Astrocyte (in vitro differentiated cells and primary cell): Measurements from ENCODE around the gene DHRS12. TPM values are rescaled to one million over a fixed set of nuclear protein-coding genes. Genes with fewer than 3 reads are reported as not detected.

Source experiments
- DNase-seq: peaks from one replicate; pipeline ENCODE4 v3.0.0-alpha.2; 2010; ENCODE audit warnings: low read depth
- FAIRE-seq: peaks from 2 replicates; lab custom pipeline; 2011; peaks lifted over from hg19 to GRCh38; lab: Jason Lieb, UNC
- H2AFZ ChIP-seq: 2 replicates; pipeline ENCODE4 v1.6.0; 2012; ENCODE audit warnings: low read depth, low read length, inconsistent platforms
- H3K27ac ChIP-seq: 2 replicates; pipeline ENCODE4 v1.5.1; 2011; ENCODE audit warnings: low read depth, low read length, inconsistent platforms
- H3K27me3 ChIP-seq: 2 replicates; pipeline ENCODE4 v1.6.0; 2011; ENCODE audit warnings: low read length, inconsistent platforms; ENCODE audit not compliant: insufficient read depth
- H3K36me3 ChIP-seq: 2 replicates; pipeline ENCODE4 v1.5.1; 2011; ENCODE audit warnings: low read length, inconsistent platforms; ENCODE audit not compliant: insufficient read depth
- H3K4me1 ChIP-seq: 2 replicates; pipeline ENCODE4 v1.5.1; 2011; ENCODE audit warnings: low read length, inconsistent platforms; ENCODE audit not compliant: insufficient read depth
- H3K4me2 ChIP-seq: 2 replicates; pipeline ENCODE4 v1.6.0; 2012; ENCODE audit warnings: low read length, inconsistent platforms
- H3K4me3 ChIP-seq: 2 replicates; pipeline ENCODE4 v1.5.1; 2011; ENCODE audit warnings: low read depth, mild to moderate bottlenecking, low read length, inconsistent platforms; ENCODE audit not compliant: insufficient read depth
- H3K79me2 ChIP-seq: 2 replicates; pipeline ENCODE4 v1.6.0; 2012; ENCODE audit warnings: mild to moderate bottlenecking, low read length, inconsistent platforms; ENCODE audit not compliant: insufficient read depth
- H3K9ac ChIP-seq: 2 replicates; pipeline ENCODE4 v1.6.0; 2012; ENCODE audit warnings: mild to moderate bottlenecking, low read length, inconsistent platforms
- H3K9me3 ChIP-seq: 2 replicates; pipeline ENCODE4 v1.5.1; 2012; ENCODE audit warnings: low read depth, mild to moderate bottlenecking, low read length, inconsistent platforms; ENCODE audit not compliant: insufficient read depth
- H4K20me1 ChIP-seq: 2 replicates; pipeline ENCODE4 v1.6.0; 2012; ENCODE audit warnings: low read length, inconsistent platforms; ENCODE audit not compliant: insufficient read depth
- H3K27ac Mint-ChIP-seq: one replicate; pipeline ENCODE4 v1.8.0; 2021; ENCODE audit warnings: mild to moderate bottlenecking, mixed read lengths; ENCODE audit not compliant: unreplicated experiment
- H3K27me3 Mint-ChIP-seq: one replicate; pipeline ENCODE4 v1.8.0; 2021; ENCODE audit warnings: low read depth, mixed read lengths; ENCODE audit not compliant: unreplicated experiment
- H3K36me3 Mint-ChIP-seq: one replicate; pipeline ENCODE4 v1.8.0; 2021; ENCODE audit warnings: low read depth, mixed read lengths; ENCODE audit not compliant: unreplicated experiment
- H3K4me1 Mint-ChIP-seq: one replicate; pipeline ENCODE4 v1.8.0; 2021; ENCODE audit warnings: low read depth, mixed read lengths; ENCODE audit not compliant: unreplicated experiment
- H3K4me3 Mint-ChIP-seq: one replicate; pipeline ENCODE4 v1.8.0; 2021; ENCODE audit warnings: mild to moderate bottlenecking, moderate library complexity, mixed read lengths; ENCODE audit not compliant: unreplicated experiment
- H3K9me3 Mint-ChIP-seq: one replicate; pipeline ENCODE4 v1.8.0; 2021; ENCODE audit warnings: mild to moderate bottlenecking, mixed read lengths; ENCODE audit not compliant: unreplicated experiment
- EZH2 ChIP-seq: IDR thresholded peaks from 2 replicates; pipeline ENCODE4 v1.6.1; 2012; ENCODE audit warnings: mild to moderate bottlenecking, low read length, inconsistent platforms; ENCODE audit not compliant: insufficient read depth
- total RNA-seq: library from RNA; stranded (reverse); gene quantifications from 2 replicates; pipeline ENCODE4 v1.2.1, GENCODE V29; 2021
- TF ChIP-seq, protein P1 (sequence below): IDR thresholded peaks from 2 replicates; pipeline ENCODE4 v1.5.1; 2011; ENCODE audit warnings: low read depth, mild to moderate bottlenecking, inconsistent platforms, low read length, moderate library complexity; ENCODE audit not compliant: insufficient read depth

DHRS12 gene
- total RNA-seq, 1 donor from 2014 or later: 4.9 TPM

DNA sequence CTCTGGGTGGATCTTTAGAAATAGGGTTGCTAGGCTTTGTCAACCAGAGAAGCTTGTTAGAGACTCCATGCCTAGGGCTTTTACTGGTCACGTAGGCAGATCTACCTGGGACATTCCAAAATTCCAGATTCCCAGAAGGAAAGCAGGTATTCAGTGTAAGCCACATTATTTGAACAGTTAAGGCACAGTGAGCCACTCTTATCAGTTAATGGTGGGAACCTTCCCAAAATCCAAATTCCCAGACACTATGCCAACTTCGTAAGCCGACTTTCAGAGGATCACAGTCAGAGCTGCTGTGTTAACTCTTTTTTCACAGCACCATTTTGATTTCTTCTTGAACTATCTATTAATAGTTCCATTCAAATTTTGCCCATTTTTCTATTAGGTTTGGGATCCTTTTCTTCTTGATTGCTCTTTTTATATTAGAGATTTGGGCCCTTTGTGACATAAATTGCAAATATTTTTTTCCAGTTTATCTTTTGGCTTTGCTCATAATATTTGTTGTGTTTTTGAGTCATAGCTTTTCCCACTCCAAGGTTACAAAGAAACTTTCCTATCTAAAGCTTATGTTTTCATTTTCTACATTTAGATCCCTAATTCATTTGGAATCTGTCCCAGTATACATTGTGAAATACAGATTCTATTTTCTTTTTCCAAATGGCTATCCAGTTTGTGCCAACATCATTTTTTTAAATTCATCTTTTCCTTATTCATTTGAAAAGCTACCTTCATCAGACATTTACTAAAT, 77.3 kb downstream of the DHRS12 start:
- Histone ChIP-seq H3K27ac (peak overlapping the region; percentile 60), H3K4me1 (peaks cover 41% of the 10 kb centered on the region), H3K9ac (peak overlapping the region; percentile 33), H3K79me2 (peaks cover 1% of the 10 kb centered on the region), H3K4me2 (peak overlapping the region; percentile 48), H3K36me3 (peaks cover 7% of the 10 kb centered on the region), H2AFZ (no peak overlapping the region), H3K9me3 (no peaks in the 10 kb centered on the region), H3K27me3 (no peaks in the 10 kb centered on the region), H3K4me3 (no peak overlapping the region), H4K20me1 (no peaks in the 10 kb centered on the region)
- Mint-ChIP-seq H3K27ac (no peak overlapping the region), H3K4me3 (no peak overlapping the region), H3K9me3 (no peaks in the 10 kb centered on the region), H3K36me3 (peaks cover 7% of the 10 kb centered on the region), H3K4me1 (peaks cover 2% of the 10 kb centered on the region), H3K27me3 (no peaks in the 10 kb centered on the region)
- TF ChIP-seq, protein P1, sequence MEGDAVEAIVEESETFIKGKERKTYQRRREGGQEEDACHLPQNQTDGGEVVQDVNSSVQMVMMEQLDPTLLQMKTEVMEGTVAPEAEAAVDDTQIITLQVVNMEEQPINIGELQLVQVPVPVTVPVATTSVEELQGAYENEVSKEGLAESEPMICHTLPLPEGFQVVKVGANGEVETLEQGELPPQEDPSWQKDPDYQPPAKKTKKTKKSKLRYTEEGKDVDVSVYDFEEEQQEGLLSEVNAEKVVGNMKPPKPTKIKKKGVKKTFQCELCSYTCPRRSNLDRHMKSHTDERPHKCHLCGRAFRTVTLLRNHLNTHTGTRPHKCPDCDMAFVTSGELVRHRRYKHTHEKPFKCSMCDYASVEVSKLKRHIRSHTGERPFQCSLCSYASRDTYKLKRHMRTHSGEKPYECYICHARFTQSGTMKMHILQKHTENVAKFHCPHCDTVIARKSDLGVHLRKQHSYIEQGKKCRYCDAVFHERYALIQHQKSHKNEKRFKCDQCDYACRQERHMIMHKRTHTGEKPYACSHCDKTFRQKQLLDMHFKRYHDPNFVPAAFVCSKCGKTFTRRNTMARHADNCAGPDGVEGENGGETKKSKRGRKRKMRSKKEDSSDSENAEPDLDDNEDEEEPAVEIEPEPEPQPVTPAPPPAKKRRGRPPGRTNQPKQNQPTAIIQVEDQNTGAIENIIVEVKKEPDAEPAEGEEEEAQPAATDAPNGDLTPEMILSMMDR: no peak
- no peak for TF ChIP-seq EZH2
- FAIRE-seq: no peak
- DNase-seq: peak; percentile 65

DNA sequence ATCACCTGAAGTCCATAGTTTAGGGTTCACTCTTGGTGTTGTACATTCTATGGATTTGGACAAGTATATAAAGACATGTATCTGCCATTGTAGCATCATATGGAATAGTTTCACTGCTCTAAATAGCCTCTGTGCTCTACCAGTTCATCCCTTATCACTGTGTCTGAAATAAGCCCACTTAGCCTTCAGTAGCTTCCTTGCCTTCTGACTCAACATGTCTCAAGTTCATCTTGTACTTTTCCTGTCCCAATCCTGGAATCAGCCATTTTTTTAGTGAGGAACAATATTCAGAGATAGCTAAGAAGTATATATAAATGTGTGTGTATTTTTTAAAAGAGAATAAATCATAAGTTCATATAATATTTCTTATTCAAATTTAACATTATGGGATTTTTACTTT, 79.2 kb downstream of the DHRS12 start:
- Mint-ChIP-seq H3K4me3 (no peak overlapping the region), H3K36me3 (peaks cover 7% of the 10 kb centered on the region), H3K9me3 (no peaks in the 10 kb centered on the region), H3K27me3 (no peaks in the 10 kb centered on the region), H3K4me1 (no peaks in the 10 kb centered on the region), H3K27ac (no peak overlapping the region)
- Histone ChIP-seq H4K20me1 (no peaks in the 10 kb centered on the region), H3K79me2 (no peaks in the 10 kb centered on the region), H3K4me1 (peaks cover 25% of the 10 kb centered on the region), H3K36me3 (peaks cover 9% of the 10 kb centered on the region), H2AFZ (no peak overlapping the region), H3K9me3 (no peaks in the 10 kb centered on the region), H3K4me3 (no peak overlapping the region), H3K27ac (no peak overlapping the region), H3K4me2 (no peak overlapping the region), H3K27me3 (no peaks in the 10 kb centered on the region), H3K9ac (no peak overlapping the region)
- TF ChIP-seq, protein P1: no peak
- no peak for TF ChIP-seq EZH2
- peak; percentile 17 for FAIRE-seq
- DNase-seq: no peak

DNA sequence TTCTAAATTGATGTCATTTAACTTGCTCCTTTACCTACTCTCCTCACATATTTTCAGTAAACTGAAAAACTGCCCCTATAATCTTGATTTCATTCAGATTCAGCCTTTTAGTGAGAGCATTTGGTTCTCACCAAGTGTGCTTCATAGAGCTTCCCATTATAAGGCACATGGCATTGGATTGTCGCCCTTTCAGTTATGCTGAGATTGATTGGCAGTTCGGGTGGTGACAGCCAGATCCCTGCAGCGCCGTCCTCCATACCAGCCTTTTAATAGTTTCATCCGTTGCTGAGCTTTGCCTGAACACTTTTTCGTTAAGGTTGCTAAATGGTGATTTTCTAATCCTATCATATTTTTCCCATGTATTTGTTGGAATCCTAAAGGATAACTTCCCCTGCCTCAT, 80.4 kb downstream of the DHRS12 start:
- H3K4me1 Mint-ChIP-seq: no peaks in the 10 kb centered on the region
- H2AFZ ChIP-seq: no peak overlapping the region
- H3K9me3 ChIP-seq: no peaks in the 10 kb centered on the region

More for the DNA sequence above, 80.4 kb downstream of the DHRS12 start:
- Histone ChIP-seq H3K27ac (no peak overlapping the region), H3K9ac (no peak overlapping the region), H3K27me3 (no peaks in the 10 kb centered on the region), H3K36me3 (peaks cover 9% of the 10 kb centered on the region), H4K20me1 (no peaks in the 10 kb centered on the region), H3K79me2 (no peaks in the 10 kb centered on the region), H3K4me3 (no peak overlapping the region), H3K4me1 (peaks cover 13% of the 10 kb centered on the region), H3K4me2 (no peak overlapping the region)
- no peak for FAIRE-seq
- peaks cover 7% of the 10 kb centered on the region for H3K36me3 Mint-ChIP-seq
- no peak overlapping the region for H3K4me3 Mint-ChIP-seq
- TF ChIP-seq EZH2: no peak
- TF ChIP-seq, protein P1: no peak
- no peaks in the 10 kb centered on the region for H3K27me3 Mint-ChIP-seq
- DNase-seq: no peak
- H3K9me3 Mint-ChIP-seq: no peaks in the 10 kb centered on the region
- no peak overlapping the region for H3K27ac Mint-ChIP-seq
